Myocyte (in vitro differentiated cells): ENCODE results near the gene DUSP12. TPM values are rescaled to one million over a fixed set of nuclear protein-coding genes. Genes with fewer than 3 reads are reported as not detected.
"Not testable (repeated sequence)": the region's sequence is repeated elsewhere in the genome, so short reads cannot be mapped to it uniquely, and the experiment has no call there.

Source experiments
- DNase-seq: peaks from one replicate; pipeline ENCODE4 v3.0.0-alpha.2; 2012; ENCODE audit warnings: low read depth
- total RNA-seq: library from RNA; depleted of rRNA; stranded (reverse); fragments of >200 nt; gene quantifications from 2 replicates; pipeline ENCODE4 v1.2.3, GENCODE V29; 2014

Gene DUSP12
- total RNA-seq, 1 donor from 2014 or later, result 22.1 TPM

- DNase-seq, result no peak
These were observed 19.5 kb downstream of the DUSP12 start for GRCh38 chr1:161768986-161769672.

DNA sequence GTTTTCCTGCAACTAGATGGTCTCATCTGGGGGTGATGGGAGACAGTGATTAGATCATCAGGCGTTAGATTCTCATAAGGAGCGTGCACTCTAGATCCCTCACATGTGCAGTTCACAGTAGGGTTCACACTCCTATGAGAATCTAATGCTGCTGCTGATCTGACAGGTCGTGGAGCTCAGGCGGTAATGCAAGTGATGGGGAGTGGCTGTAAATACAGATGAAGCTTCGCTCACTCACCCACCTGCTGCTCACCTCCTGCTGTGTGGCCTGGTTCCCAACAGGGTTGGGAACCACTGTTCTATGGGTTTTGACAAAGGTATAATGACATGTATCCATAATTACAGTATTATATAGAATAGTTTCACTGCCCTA is 20.1 kb downstream of the DUSP12 start:
- DNase-seq, result not testable (repeated sequence)

- no peak for DNase-seq
These were observed 20.7 kb downstream of the DUSP12 start for GRCh38 chr1:161770250-161770649.

DNA sequence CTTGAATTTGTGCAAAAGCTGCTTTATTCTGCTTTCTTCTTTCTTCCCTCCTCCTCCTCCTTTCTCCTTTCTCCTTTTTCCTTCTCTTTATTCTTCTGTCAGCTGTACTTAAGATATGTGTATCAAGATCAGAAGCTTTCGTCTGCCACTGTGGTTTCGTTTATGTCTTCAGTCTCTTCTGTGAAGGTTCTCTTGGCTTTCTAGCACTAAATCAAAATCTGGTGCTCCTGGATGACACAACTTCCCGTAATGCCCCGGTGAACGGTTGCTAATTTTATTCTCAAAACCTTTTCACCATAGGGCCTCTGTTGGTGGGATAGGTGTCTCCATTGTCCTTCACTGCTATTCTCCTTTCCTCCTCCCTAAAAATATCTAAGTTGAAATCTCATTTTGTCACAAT is 21.6 kb downstream of the DUSP12 start:
- no peak for DNase-seq

- no peak for DNase-seq
These were observed 22.4 kb downstream of the DUSP12 start for GRCh38 chr1:161771973-161772372.

- DNase-seq, result no peak
These were observed 22.8 kb downstream of the DUSP12 start for GRCh38 chr1:161772397-161772796.

DNA sequence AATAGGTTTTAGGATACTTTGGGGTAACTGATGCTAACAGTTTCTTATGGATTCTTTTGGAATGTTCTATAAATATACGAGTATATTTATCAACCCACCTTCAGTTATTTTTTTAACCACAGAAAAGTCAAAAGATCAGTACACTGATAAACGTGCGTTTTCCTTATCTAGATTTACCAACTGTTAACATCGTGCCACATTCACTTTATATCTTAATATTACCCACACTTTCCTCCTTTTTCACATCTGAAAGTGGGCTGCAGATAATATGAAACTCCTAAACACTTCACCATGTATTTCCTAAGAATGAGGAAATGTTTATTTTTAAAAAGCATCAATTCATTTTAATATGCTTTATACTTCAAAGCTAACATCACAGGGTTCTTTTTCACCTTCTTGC is 24.2 kb downstream of the DUSP12 start:
- no peak for DNase-seq

- no peak for DNase-seq
These were observed 27.7 kb downstream of the DUSP12 start for GRCh38 chr1:161777261-161777660.

GRCh38 chr1:161778522-161778921 is 28.9 kb downstream of the DUSP12 start:
- no peak for DNase-seq

DNA sequence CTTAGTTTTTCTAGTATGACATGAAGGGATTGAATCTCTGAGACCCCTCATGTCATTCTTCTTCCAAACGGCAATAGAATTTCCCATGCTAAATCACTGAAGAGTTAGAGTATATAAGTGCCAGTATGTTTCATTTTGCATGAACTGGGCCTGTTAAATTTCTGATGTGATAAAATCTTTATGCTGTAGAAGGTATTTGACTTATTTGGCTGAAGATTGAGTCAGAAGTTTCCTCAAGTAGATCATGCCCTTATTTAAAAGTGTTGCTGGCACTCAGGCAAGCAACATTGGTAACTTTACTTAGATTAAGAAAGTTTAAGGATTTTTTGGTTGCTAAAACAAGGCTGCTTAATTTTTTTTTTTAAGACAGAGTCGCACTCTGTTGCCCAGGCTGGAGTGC is 29.8 kb downstream of the DUSP12 start:
- no peak for DNase-seq

- DNase-seq, result no peak
These were observed 32.4 kb downstream of the DUSP12 start for GRCh38 chr1:161781995-161782394.

DNA sequence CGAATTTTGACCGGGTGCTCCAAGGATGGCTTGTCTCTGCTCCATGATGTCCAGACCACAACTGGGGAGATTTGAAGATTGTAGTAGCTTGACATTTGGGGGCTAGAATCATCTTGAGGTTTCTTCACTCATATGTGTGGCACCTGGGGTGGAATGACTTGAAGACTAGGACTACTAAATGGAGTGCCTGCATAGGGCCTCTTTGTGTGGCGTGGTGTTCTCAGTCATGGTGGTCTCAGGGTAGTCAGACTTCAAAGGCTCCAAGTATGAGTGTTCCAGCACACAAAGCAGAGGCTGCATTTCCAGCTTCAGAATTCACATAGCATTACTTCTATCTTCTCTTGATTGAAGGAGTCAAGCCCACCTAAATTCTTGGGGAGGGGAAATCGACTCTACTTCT is 33.3 kb downstream of the DUSP12 start:
- DNase-seq, result no peak

DNA sequence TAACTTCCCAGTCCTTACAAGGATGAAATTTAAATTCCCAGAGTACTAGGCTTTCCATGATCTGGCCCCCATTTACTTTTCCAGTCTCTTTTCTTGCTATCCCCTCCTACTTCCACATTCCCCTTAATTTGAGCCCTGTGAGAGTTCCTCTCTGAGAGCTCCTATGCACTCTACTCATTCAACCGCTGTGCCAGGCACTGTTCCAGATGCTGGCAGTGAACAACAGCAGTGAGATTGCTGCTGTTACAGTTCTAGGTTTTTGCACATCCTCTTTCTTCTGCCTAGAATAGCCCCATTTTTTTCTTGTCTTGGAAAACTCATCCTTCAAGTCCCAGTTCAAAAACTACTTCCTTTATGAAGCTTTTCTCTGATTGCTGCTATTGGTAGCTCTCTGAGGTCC is 35.4 kb downstream of the DUSP12 start:
- no peak for DNase-seq

- DNase-seq, result no peak
These were observed 37.8 kb downstream of the DUSP12 start for GRCh38 chr1:161787355-161787754.

GRCh38 chr1:161790587-161791317 is 41.2 kb downstream of the DUSP12 start:
- DNase-seq, result no peak

DNA sequence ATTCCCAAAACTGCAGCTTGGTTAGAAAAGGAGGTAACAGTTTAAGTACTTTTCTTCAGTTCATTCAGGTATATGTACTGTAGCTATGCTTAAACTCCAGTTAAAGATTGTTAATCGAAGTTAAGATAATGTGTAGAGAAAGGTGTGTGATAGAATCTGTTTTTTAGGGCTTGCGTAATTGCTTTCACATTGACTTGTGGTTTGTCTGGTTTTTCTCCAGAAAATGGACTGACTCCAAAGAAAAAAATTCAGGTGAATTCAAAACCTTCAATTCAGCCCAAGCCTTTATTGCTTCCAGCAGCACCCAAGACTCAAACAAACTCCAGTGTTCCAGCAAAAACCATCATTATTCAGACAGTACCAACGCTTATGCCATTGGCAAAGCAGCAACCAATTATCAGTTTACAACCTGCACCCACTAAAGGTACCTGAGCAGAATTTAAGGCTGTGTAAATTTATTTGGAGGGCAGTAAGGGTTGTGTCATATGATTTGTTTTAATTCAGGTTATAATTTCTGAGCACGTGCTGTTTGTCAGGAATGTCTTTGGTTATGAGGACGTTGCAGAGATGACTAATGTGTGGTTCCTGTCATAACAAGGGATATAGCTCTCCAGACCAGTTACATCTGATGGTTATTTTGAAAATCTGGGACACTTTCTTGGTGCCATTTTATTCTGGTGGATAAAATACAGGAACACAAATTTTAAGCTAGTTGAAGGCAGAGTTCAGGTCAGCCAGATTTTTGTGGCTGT is 42.5 kb downstream of the DUSP12 start:
- DNase-seq, result peak; percentile 38

- peak; percentile 80 for DNase-seq
These were observed 43.2 kb downstream of the DUSP12 start for GRCh38 chr1:161792740-161793139.

DNA sequence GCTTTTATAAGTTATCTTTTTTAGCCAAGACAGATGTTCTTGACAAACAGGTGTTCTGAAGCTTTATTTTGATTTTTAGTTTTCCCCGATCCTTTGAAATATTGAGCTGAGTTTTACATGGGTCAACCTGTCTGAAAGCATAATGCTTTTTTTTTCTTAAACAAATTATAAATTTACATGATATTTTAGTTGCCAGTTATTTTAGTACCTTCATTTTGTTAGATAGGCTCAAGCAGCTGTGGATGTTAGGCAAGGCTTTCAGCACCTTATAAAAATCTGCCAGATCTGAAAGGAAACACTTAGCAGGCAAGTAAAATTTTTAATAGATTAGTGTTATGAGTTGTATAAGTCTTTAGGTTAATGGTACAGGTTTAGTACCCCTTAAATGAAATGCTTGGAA is 50.2 kb downstream of the DUSP12 start:
- no peak for DNase-seq

- DNase-seq, result no peak
These were observed 52.4 kb downstream of the DUSP12 start for GRCh38 chr1:161801955-161802354.

GRCh38 chr1:161803181-161803580 is 53.6 kb downstream of the DUSP12 start:
- DNase-seq, result no peak

DNA sequence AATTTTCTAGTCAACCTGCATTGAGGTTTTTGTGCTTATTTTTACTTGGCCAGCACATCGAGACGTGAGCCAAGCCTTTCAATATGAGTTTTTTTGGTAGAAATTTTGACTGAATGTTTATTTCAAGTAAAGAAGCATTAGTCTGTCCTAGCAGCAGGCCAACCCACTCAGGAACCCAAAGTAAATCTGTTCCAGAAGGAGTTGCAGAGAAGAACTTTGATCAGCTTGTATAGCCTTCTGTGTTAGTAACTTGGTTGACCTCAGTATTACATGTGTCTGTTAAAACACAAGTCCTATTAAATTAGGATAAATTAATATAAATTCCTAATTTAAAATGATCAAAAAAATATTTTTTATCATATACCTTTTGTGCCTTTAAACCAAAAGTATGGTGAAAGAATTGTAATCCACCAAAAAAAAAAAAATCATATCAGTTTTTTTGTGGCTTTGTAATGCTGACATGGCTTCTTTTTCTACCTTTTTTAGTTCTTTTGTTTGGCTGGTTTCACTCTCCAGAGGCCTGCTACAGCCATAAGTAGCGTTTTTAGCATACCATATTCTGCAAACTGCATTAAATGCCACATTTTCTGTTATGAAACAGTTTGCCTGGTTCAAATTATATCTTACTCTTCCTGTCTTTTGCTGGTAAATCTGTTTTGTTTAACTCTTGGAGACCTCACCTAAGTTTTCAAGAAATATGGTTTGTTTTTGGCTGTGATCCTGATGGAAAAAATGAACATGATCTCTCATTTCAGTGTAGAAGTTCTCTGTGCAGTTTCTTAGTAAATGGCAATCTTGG is 56.0 kb downstream of the DUSP12 start:
- DNase-seq, result no peak
